ENCODE measurements around the gene ZFAND3.

GRCh38 chr6:38115626-38116008 is 296.1 kb downstream of the ZFAND3 start:
- TF ChIP-seq, protein P1, sequence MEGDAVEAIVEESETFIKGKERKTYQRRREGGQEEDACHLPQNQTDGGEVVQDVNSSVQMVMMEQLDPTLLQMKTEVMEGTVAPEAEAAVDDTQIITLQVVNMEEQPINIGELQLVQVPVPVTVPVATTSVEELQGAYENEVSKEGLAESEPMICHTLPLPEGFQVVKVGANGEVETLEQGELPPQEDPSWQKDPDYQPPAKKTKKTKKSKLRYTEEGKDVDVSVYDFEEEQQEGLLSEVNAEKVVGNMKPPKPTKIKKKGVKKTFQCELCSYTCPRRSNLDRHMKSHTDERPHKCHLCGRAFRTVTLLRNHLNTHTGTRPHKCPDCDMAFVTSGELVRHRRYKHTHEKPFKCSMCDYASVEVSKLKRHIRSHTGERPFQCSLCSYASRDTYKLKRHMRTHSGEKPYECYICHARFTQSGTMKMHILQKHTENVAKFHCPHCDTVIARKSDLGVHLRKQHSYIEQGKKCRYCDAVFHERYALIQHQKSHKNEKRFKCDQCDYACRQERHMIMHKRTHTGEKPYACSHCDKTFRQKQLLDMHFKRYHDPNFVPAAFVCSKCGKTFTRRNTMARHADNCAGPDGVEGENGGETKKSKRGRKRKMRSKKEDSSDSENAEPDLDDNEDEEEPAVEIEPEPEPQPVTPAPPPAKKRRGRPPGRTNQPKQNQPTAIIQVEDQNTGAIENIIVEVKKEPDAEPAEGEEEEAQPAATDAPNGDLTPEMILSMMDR (IDR thresholded peaks at IDR 0.05) = no peak
- TF ChIP-seq POLR2AphosphoS5 (IDR thresholded peaks at IDR 0.05; ENCODE audit: insufficient read depth in 1 of 2, low read depth in 1 of 2) = no peak
- no peak for TF ChIP-seq POLR2A (IDR thresholded peaks at IDR 0.05)
